Measurements from ENCODE around the gene SUN1.

DNA sequence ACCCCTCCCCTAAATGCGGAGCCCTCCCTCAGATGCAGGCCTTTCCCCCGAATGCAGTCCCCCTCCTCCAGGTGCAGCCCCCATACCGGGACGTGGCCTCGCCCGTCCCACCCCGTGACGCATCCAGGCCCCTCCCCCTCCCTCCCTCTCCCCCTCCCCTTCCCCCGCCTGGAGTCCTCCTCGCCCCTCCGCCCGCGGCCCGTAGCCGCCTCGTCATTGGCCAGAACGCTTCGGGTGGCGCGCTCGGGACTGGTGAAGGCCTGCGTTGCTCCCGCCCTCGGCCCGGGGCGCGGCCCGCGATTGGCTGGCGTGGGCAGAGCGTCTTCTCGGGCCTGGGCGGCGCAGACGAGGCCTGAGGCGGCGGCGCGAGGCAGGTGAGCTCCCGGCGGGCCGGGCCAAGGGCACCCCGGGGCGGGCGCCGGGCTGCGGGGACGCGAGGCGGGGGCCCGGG is 16.0 kb upstream of the SUN1 start:
- TF ChIP-seq POLR2AphosphoS5 (IDR thresholded peaks at IDR 0.05; ENCODE audit: low read depth, low read length) = 0 out of 2 replicates have a peak, but pooled peaks have one; percentile 46
- no peak for TF ChIP-seq SPI1 (IDR thresholded peaks at IDR 0.05; ENCODE audit: low read depth, low read length)
- no peak for TF ChIP-seq POLR2A (IDR thresholded peaks at IDR 0.05; ENCODE audit: low read depth, low read length)
